Astrocyte (in vitro differentiated cells and primary cell): Measurements from ENCODE around the gene SAPCD2. TPM values are rescaled to one million over a fixed set of nuclear protein-coding genes. Genes with fewer than 3 reads are reported as not detected.

ENCODE experiments used
- DNase-seq: peaks from one replicate; pipeline ENCODE4 v3.0.0-alpha.2; 2010; ENCODE audit warnings: low read depth
- FAIRE-seq: peaks from 2 replicates; lab custom pipeline; 2011; peaks lifted over from hg19 to GRCh38; lab: Jason Lieb, UNC
- H2AFZ ChIP-seq: 2 replicates; pipeline ENCODE4 v1.6.0; 2012; ENCODE audit warnings: low read depth, low read length, inconsistent platforms
- H3K27ac ChIP-seq: 2 replicates; pipeline ENCODE4 v1.5.1; 2011; ENCODE audit warnings: low read depth, low read length, inconsistent platforms
- H3K27me3 ChIP-seq: 2 replicates; pipeline ENCODE4 v1.6.0; 2011; ENCODE audit warnings: low read length, inconsistent platforms; ENCODE audit not compliant: insufficient read depth
- H3K36me3 ChIP-seq: 2 replicates; pipeline ENCODE4 v1.5.1; 2011; ENCODE audit warnings: low read length, inconsistent platforms; ENCODE audit not compliant: insufficient read depth
- H3K4me1 ChIP-seq: 2 replicates; pipeline ENCODE4 v1.5.1; 2011; ENCODE audit warnings: low read length, inconsistent platforms; ENCODE audit not compliant: insufficient read depth
- H3K4me2 ChIP-seq: 2 replicates; pipeline ENCODE4 v1.6.0; 2012; ENCODE audit warnings: low read length, inconsistent platforms
- H3K4me3 ChIP-seq: 2 replicates; pipeline ENCODE4 v1.5.1; 2011; ENCODE audit warnings: low read depth, mild to moderate bottlenecking, low read length, inconsistent platforms; ENCODE audit not compliant: insufficient read depth
- H3K79me2 ChIP-seq: 2 replicates; pipeline ENCODE4 v1.6.0; 2012; ENCODE audit warnings: mild to moderate bottlenecking, low read length, inconsistent platforms; ENCODE audit not compliant: insufficient read depth
- H3K9ac ChIP-seq: 2 replicates; pipeline ENCODE4 v1.6.0; 2012; ENCODE audit warnings: mild to moderate bottlenecking, low read length, inconsistent platforms
- H3K9me3 ChIP-seq: 2 replicates; pipeline ENCODE4 v1.5.1; 2012; ENCODE audit warnings: low read depth, mild to moderate bottlenecking, low read length, inconsistent platforms; ENCODE audit not compliant: insufficient read depth
- H4K20me1 ChIP-seq: 2 replicates; pipeline ENCODE4 v1.6.0; 2012; ENCODE audit warnings: low read length, inconsistent platforms; ENCODE audit not compliant: insufficient read depth
- H3K27ac Mint-ChIP-seq: one replicate; pipeline ENCODE4 v1.8.0; 2021; ENCODE audit warnings: mild to moderate bottlenecking, mixed read lengths; ENCODE audit not compliant: unreplicated experiment
- H3K27me3 Mint-ChIP-seq: one replicate; pipeline ENCODE4 v1.8.0; 2021; ENCODE audit warnings: low read depth, mixed read lengths; ENCODE audit not compliant: unreplicated experiment
- H3K36me3 Mint-ChIP-seq: one replicate; pipeline ENCODE4 v1.8.0; 2021; ENCODE audit warnings: low read depth, mixed read lengths; ENCODE audit not compliant: unreplicated experiment
- H3K4me1 Mint-ChIP-seq: one replicate; pipeline ENCODE4 v1.8.0; 2021; ENCODE audit warnings: low read depth, mixed read lengths; ENCODE audit not compliant: unreplicated experiment
- H3K4me3 Mint-ChIP-seq: one replicate; pipeline ENCODE4 v1.8.0; 2021; ENCODE audit warnings: mild to moderate bottlenecking, moderate library complexity, mixed read lengths; ENCODE audit not compliant: unreplicated experiment
- H3K9me3 Mint-ChIP-seq: one replicate; pipeline ENCODE4 v1.8.0; 2021; ENCODE audit warnings: mild to moderate bottlenecking, mixed read lengths; ENCODE audit not compliant: unreplicated experiment
- CTCF ChIP-seq: IDR thresholded peaks from 2 replicates; pipeline ENCODE4 v1.5.1; 2011; ENCODE audit warnings: low read depth, mild to moderate bottlenecking, inconsistent platforms, low read length, moderate library complexity; ENCODE audit not compliant: insufficient read depth
- EZH2 ChIP-seq: IDR thresholded peaks from 2 replicates; pipeline ENCODE4 v1.6.1; 2012; ENCODE audit warnings: mild to moderate bottlenecking, low read length, inconsistent platforms; ENCODE audit not compliant: insufficient read depth
- total RNA-seq: library from RNA; stranded (reverse); gene quantifications from 2 replicates; pipeline ENCODE4 v1.2.1, GENCODE V29; 2021

SAPCD2 gene
- total RNA-seq, 1 donor from 2014 or later = 0.43 TPM

DNA sequence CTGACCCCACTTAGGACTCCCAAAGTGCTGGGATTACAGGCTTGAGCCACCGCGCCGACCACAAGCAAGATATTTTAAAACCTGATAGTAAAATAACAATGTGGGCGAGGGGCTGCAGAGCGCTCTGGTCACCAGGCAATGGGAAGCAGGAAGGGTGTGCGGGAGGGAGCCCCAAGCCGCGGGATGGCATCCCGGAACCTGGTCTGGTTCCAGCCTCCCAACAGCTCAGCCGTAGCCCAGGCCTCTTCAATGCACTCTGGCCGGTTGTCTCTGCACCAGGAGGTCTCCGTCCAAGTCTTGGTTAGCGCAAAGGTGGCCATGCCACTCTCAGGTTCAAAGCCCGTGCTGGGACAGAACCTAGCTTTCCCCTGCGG, 6.3 kb upstream of the SAPCD2 start:
- H3K79me2 ChIP-seq = peaks cover 8% of the 10 kb centered on the region
- FAIRE-seq = no peak
- no peak for DNase-seq
- TF ChIP-seq EZH2 (no peak), CTCF (no peak)
- H3K36me3 Mint-ChIP-seq = peaks cover 3% of the 10 kb centered on the region
- peaks cover 33% of the 10 kb centered on the region for H3K27me3 Mint-ChIP-seq
- H3K4me1 Mint-ChIP-seq = no peaks in the 10 kb centered on the region
- H3K27me3 ChIP-seq = no peaks in the 10 kb centered on the region
- no peak overlapping the region for H3K27ac Mint-ChIP-seq
- H4K20me1 ChIP-seq = peaks cover 18% of the 10 kb centered on the region
- H3K36me3 ChIP-seq = peaks cover 3% of the 10 kb centered on the region
- H3K9me3 Mint-ChIP-seq = no peaks in the 10 kb centered on the region
- H3K4me1 ChIP-seq = peaks cover 10% of the 10 kb centered on the region
- peak overlapping the region; percentile 63 for H2AFZ ChIP-seq
- peak overlapping the region; percentile 89 for H3K4me2 ChIP-seq
- peak overlapping the region; percentile 52 for H3K9ac ChIP-seq
- H3K27ac ChIP-seq = no peak overlapping the region
- peak overlapping the region; percentile 42 for H3K4me3 ChIP-seq
- H3K9me3 ChIP-seq = no peaks in the 10 kb centered on the region
- H3K4me3 Mint-ChIP-seq = peak overlapping the region; percentile 66

DNA sequence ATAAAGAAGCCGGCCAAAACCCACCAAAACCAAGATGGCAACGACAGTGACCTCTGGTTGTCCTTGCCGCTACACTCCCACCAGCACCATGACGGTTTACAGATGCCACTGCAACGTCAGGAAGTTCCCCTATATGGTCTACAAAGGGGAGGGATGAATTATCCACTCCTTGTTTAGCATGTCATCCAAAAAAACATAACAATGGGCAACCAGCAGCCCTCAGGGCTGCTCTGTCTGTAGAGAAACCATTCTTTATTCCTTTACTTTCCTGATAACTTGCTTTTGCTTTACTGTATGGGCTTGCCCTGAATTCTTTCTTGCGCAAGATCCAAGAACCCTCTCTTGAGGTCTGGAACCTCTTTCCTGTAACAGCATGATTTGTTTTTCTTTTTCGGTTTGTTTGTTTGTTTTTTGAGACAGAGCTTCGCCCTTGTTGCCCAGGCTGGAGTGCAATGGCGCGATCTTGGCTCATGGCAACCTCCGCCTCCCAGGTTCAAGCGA, 5.0 kb upstream of the SAPCD2 start:
- Histone ChIP-seq H3K79me2 (peaks cover 8% of the 10 kb centered on the region), H3K9ac (no peak overlapping the region), H3K4me3 (no peak overlapping the region), H3K27me3 (no peaks in the 10 kb centered on the region), H3K9me3 (no peaks in the 10 kb centered on the region), H3K4me2 (no peak overlapping the region), H3K27ac (no peak overlapping the region), H2AFZ (no peak overlapping the region), H3K36me3 (no peaks in the 10 kb centered on the region), H4K20me1 (peaks cover 18% of the 10 kb centered on the region), H3K4me1 (peaks cover 16% of the 10 kb centered on the region)
- Mint-ChIP-seq H3K4me3 (no peak overlapping the region), H3K9me3 (no peaks in the 10 kb centered on the region), H3K36me3 (peaks cover 5% of the 10 kb centered on the region), H3K27me3 (peaks cover 35% of the 10 kb centered on the region), H3K27ac (no peak overlapping the region), H3K4me1 (no peaks in the 10 kb centered on the region)
- TF ChIP-seq CTCF = no peak
- no peak for TF ChIP-seq EZH2
- DNase-seq = no peak
- FAIRE-seq = no peak

GRCh38 chr9:137074657-137075274, 4.4 kb upstream of the SAPCD2 start:
- TF ChIP-seq EZH2 (no peak), CTCF (no peak)
- peaks cover 32% of the 10 kb centered on the region for H3K27me3 Mint-ChIP-seq
- H3K27ac Mint-ChIP-seq = no peak overlapping the region
- Histone ChIP-seq H3K4me2 (no peak overlapping the region), H3K4me3 (no peak overlapping the region), H3K36me3 (no peaks in the 10 kb centered on the region), H3K4me1 (peaks cover 16% of the 10 kb centered on the region), H3K9me3 (no peaks in the 10 kb centered on the region), H3K79me2 (peaks cover 8% of the 10 kb centered on the region), H3K27ac (no peak overlapping the region), H3K27me3 (no peaks in the 10 kb centered on the region), H4K20me1 (peaks cover 14% of the 10 kb centered on the region), H3K9ac (no peak overlapping the region), H2AFZ (no peak overlapping the region)
- no peaks in the 10 kb centered on the region for H3K4me1 Mint-ChIP-seq
- no peak overlapping the region for H3K4me3 Mint-ChIP-seq
- peaks cover 4% of the 10 kb centered on the region for H3K36me3 Mint-ChIP-seq
- no peaks in the 10 kb centered on the region for H3K9me3 Mint-ChIP-seq
- FAIRE-seq (no peak), DNase-seq (no peak)
